ENCODE measurements around the gene ADORA2A. TPM values are rescaled to one million over a fixed set of nuclear protein-coding genes. Genes with fewer than 3 reads are reported as not detected.
A peak's percentile ranks its signal among the peaks of the same experiment; 100 is the strongest.

The ADORA2A gene
- total and polyA plus RNA-seq, 2 of the 8 experiments (the other 6 are each of a cell fraction or from before 2014, with no cell fraction given) = 7.1 to 20.3 TPM

DNA sequence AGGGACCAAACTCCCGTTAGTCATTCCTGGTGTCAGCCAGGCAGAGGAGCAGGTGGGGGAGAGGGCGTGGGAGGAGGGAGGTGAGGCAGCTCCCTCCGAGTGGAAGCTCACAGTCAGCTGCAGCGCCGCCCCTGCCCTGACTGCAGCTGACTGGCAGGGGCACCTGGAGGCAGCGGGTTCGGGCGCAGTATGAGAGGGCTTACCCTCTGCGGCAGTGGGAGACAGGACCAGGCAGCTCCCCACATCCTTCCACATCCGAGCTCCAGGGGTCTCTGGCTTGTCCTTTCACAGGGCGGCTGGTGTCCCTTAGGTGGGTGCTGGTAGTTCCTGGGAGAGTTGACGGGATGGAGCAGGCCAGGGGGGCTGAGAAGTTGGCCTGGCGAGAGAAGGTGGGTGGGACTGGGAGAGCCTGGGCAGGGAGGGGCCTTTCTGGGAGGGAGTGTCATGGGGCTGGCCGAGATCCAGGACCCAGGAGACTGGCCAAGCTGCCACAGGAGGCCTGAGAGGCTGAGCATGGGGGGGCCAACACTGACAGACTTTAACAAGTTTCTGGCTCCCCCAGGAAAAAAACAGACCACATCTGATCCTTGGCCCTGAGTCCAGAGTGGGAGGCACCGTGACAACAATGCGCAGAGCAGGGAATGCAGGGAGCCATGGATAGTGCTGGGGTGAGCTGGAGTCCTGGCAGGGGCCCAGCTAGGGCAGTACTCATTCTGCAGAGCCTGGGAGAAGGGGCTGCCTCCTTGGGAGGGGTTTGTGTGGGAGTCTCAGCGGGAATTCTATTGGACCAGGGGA lies 4.9 kb downstream of the ADORA2A start:
- 78% methylated on average over 15 of the region's 17 CpGs; no CpG with 5 or more reads in 1 of the 2 experiments for WGBS, 2 experiments (ENCODE audit: extremely low coverage in 1 of 2, insufficient coverage in 1 of 2, insufficient read length in 1 of 2, insufficient replicate concordance in 2 of 2, low coverage in 1 of 2, low lambda C conversion rate in 2 of 2, missing lambda C conversion rate in 1 of 2)
- CTCF ChIA-PET (ENCODE audit: partially characterized antibody) = interaction anchor here (0.6 to 10.8 kb wide), 9 partner anchors 12 to 89 kb away, joined by 3 to 114 read pairs (median 4); no protein-coding TSS in a partner anchor
- H3K23ac ChIP-seq (ENCODE audit: insufficient read length) = no peak overlapping the region

More for the DNA sequence above, 4.9 kb downstream of the ADORA2A start:
- H3K14ac ChIP-seq (ENCODE audit: insufficient read length) = no peak overlapping the region
- H3K79me1 ChIP-seq (ENCODE audit: low read depth, low read length) = no peaks in the 10 kb centered on the region
- no peak for FAIRE-seq
- TF ChIP-seq NRF1 (IDR thresholded peaks at IDR 0.05; ENCODE audit: low read depth, low read length) = no peak
- H3K4me3 ChIP-seq (ENCODE audit: extremely low read depth in 1 of 4, insufficient read depth in 2 of 4, low read depth in 3 of 4, low read length in 4 of 4) = no peak overlapping the region
- H2BK15ac ChIP-seq (ENCODE audit: low read length) = no peak overlapping the region
- no peak overlapping the region for H2AFZ ChIP-seq (ENCODE audit: low read length)
- H3K4me2 ChIP-seq (ENCODE audit: insufficient read depth in 1 of 2, low read depth in 2 of 2, low read length in 2 of 2) = no peak overlapping the region
- no peaks in the 10 kb centered on the region for H3K23me2 ChIP-seq (ENCODE audit: low read depth, low read length)
- no peak for DNase-seq (ENCODE audit: low read depth in 1 of 2, low spot score in 2 of 2)
- H2AK5ac ChIP-seq (ENCODE audit: low read depth, low read length) = no peak overlapping the region
- H4K5ac ChIP-seq (ENCODE audit: insufficient read length, low read depth, low read length) = no peak overlapping the region
- no peak overlapping the region for H2BK20ac ChIP-seq (ENCODE audit: low read length)
- H3K18ac ChIP-seq (ENCODE audit: extremely low read depth, low read length) = no peak overlapping the region
- H2BK5ac ChIP-seq (ENCODE audit: low read depth, low read length) = no peak overlapping the region
- H4K8ac ChIP-seq (ENCODE audit: extremely low read depth, insufficient read depth, low read length) = peak overlapping the region; percentile 66; the same call in 1 of the 2 replicates
- H3K27ac ChIP-seq (ENCODE audit: low read depth, low read length) = no peak overlapping the region
- H3K9ac ChIP-seq (replicated peaks in 1 of 4; ENCODE audit: extremely low read depth in 1 of 4, low read depth in 3 of 4, low read length in 3 of 4) = no peak overlapping the region
- H2BK12ac ChIP-seq (ENCODE audit: low read depth, low read length) = no peak overlapping the region; the same call in 1 of the 2 replicates
- no peaks in the 10 kb centered on the region for H3K9me3 ChIP-seq (ENCODE audit: insufficient read depth in 2 of 2, low read depth in 1 of 2, low read length in 1 of 2)
- H3K79me2 ChIP-seq (ENCODE audit: control insufficient read depth in 1 of 2, insufficient read depth in 2 of 2, low read length in 2 of 2) = no peaks in the 10 kb centered on the region
- H3K4ac ChIP-seq (replicated peaks; ENCODE audit: insufficient read length, low read depth, low read length) = no peak overlapping the region
- H4K91ac ChIP-seq (replicated peaks; ENCODE audit: insufficient read length, low read length) = no peak overlapping the region
- H3K36me3 ChIP-seq (ENCODE audit: control insufficient read depth in 2 of 4, insufficient read depth in 4 of 4, low read length in 3 of 4) = no peaks in the 10 kb centered on the region
- H3K27me3 ChIP-seq (replicated peaks in 1 of 4; ENCODE audit: control insufficient read depth in 3 of 4, extremely low read depth in 1 of 4, insufficient read depth in 3 of 4, low read length in 3 of 4) = no peaks in the 10 kb centered on the region; a peak in 1 of 7 replicates
- POLR2A ChIA-PET (ENCODE audit: partially characterized antibody) = interaction anchor here (0.8 kb wide), 1 partner anchor 14 kb away, joined by 3 read pairs; no protein-coding TSS in a partner anchor
- no peak overlapping the region for H2BK120ac ChIP-seq (replicated peaks; ENCODE audit: low read depth, low read length)
- H4K20me1 ChIP-seq (replicated peaks in 1 of 2; ENCODE audit: control insufficient read depth in 1 of 2, insufficient read depth in 2 of 2, low read length in 2 of 2) = no peaks in the 10 kb centered on the region
- H3K4me1 ChIP-seq (replicated peaks in 1 of 4; ENCODE audit: control insufficient read depth in 3 of 4, insufficient read depth in 4 of 4, low read length in 3 of 4) = peaks cover 4 to 7% (median 6%) of the 10 kb centered on the region in 4 experiments; a peak in 6 of 7 replicates
- H3K56ac ChIP-seq (replicated peaks; ENCODE audit: insufficient read length, low read depth, low read length) = no peak overlapping the region
